Kidney (tissue), 14 donors: Measurements from ENCODE around the gene JPH4. TPM values are rescaled to one million over a fixed set of nuclear protein-coding genes. Genes with fewer than 3 reads are reported as not detected.

Experiments
- DNase-seq, 5 donors: peaks; one replicate each; pipeline ENCODE4 v3.0.0-alpha.2; 2013 to 2020
- FAIRE-seq: peaks from 2 replicates; lab custom pipeline; 2012; peaks lifted over from hg19 to GRCh38; lab: Jason Lieb, UNC
- H3K27ac ChIP-seq, 2 donors: one replicate each; pipeline ENCODE4 v1.7.0; 2013; ENCODE audit warnings: low read depth in 2 of 2, low read length in 2 of 2, inconsistent platforms in 1 of 2
- H3K27me3 ChIP-seq: one replicate; pipeline ENCODE4 v1.7.1; 2013; ENCODE audit warnings: low read length, inconsistent platforms; ENCODE audit not compliant: control insufficient read depth, insufficient read depth
- H3K36me3 ChIP-seq, 3 donors: one replicate each; pipeline versions ENCODE4 v1.7.0 to v1.7.1; 2013; ENCODE audit warnings: low read length in 3 of 3, control low read depth in 1 of 3, inconsistent platforms in 1 of 3; ENCODE audit not compliant: insufficient read depth in 3 of 3, control insufficient read depth in 2 of 3
- H3K4me1 ChIP-seq, 3 donors: one replicate each; pipeline versions ENCODE4 v1.7.0 to v1.7.1; 2013; ENCODE audit warnings: low read length in 3 of 3, inconsistent platforms in 1 of 3, low read depth in 1 of 3; ENCODE audit not compliant: control insufficient read depth in 2 of 3, insufficient read depth in 2 of 3
- H3K4me3 ChIP-seq, 3 donors: one replicate each; pipeline versions ENCODE4 v1.7.0 to v1.8.1; 2013; ENCODE audit warnings: low read length in 3 of 3, control low read depth in 1 of 3, inconsistent platforms in 1 of 3
- H3K9ac ChIP-seq, 3 donors: one replicate each; pipeline versions ENCODE4 v1.7.0 to v1.7.1; 2013; ENCODE audit warnings: low read length in 3 of 3, control low read depth in 1 of 3, inconsistent platforms in 1 of 3
- H3K9me3 ChIP-seq, 3 donors: one replicate each; pipeline versions ENCODE4 v1.7.0 to v1.7.1; 2013; ENCODE audit warnings: low read length in 3 of 3, control low read depth in 1 of 3, inconsistent platforms in 1 of 3; ENCODE audit not compliant: control insufficient read depth in 2 of 3, insufficient read depth in 1 of 3
- CTCF ChIP-seq: IDR thresholded peaks from 3 replicates; pipeline ENCODE4 v1.5.1; 2012; ENCODE audit warnings: mild to moderate bottlenecking, moderate library complexity, borderline replicate concordance; ENCODE audit not compliant: insufficient read depth; ENCODE audit errors: extremely low read depth
- intact Hi-C: fragments of 100-400 bp; cut with DNase I; formaldehyde crosslinking; loops from one replicate; pipeline ENCODE4 v1.11.1; 2022
- polyA plus RNA-seq: library from polyadenylated mRNA; stranded (reverse); fragments of 350-450 nt; fragmentation: Illumina TruSeq; extraction: RNeasy Lipid Tissue Mini Kit (QIAGEN cat#74804); gene quantifications from one replicate; pipeline ENCODE4 v1.2.3, GENCODE V29; 2014; ENCODE audit warnings: low read depth, low replicate concordance; ENCODE audit not compliant: insufficient read depth
- total RNA-seq: library from RNA; stranded (reverse); fragmentation: NEBNext Ultra II Directional; extraction: Animal tissue kit (Norgen Biotek cat#: 25700); gene quantifications from one replicate; pipeline ENCODE4 v1.2.1, GENCODE V29; 2021
- donor health status: control.
- donor health status: control.
- donor health status: control.
- donor health status: control.
- donor health status: control.
- donor health status: DM: yes; HTN: yes; CAD: no.
- donor health status: Normal renal cell carcinoma (clear cell type).

Gene JPH4
- total and polyA plus RNA-seq, 2 donors from 2014 or later, result 3.6 to 7.0 TPM

- intact Hi-C loops, result no loop called here
- Histone ChIP-seq H3K4me3 (no peak overlapping the region), H3K9me3 (no peaks in the 10 kb centered on the region), H3K9ac (no peak overlapping the region), H3K27ac (no peak overlapping the region), H3K4me1 (no peaks in the 10 kb centered on the region), H3K36me3 (no peaks in the 10 kb centered on the region), H3K27me3 (no peaks in the 10 kb centered on the region)
- FAIRE-seq (no peak), DNase-seq (no peak)
- no peak for TF ChIP-seq CTCF
These were observed 34.9 kb upstream of the JPH4 start for GRCh38 chr14:23613242-23614070.

GRCh38 chr14:23612802-23613201 is 34.2 kb upstream of the JPH4 start:
- no peak overlapping the region for H3K4me3 ChIP-seq
- TF ChIP-seq CTCF, result no peak
- no peaks in the 10 kb centered on the region for H3K27me3 ChIP-seq
- H3K9me3 ChIP-seq, result no peaks in the 10 kb centered on the region
- H3K27ac ChIP-seq, result no peak overlapping the region
- no peak overlapping the region for H3K9ac ChIP-seq
- intact Hi-C loops, result no loop called here
- H3K4me1 ChIP-seq, result no peaks in the 10 kb centered on the region
- no peak for FAIRE-seq
- DNase-seq, result no peak
- H3K36me3 ChIP-seq, result no peaks in the 10 kb centered on the region

GRCh38 chr14:23612354-23612732 is 33.8 kb upstream of the JPH4 start:
- H3K4me1 ChIP-seq, result no peaks in the 10 kb centered on the region
- no peak overlapping the region for H3K9ac ChIP-seq
- no peak for TF ChIP-seq CTCF
- H3K9me3 ChIP-seq, result no peaks in the 10 kb centered on the region
- H3K36me3 ChIP-seq, result no peaks in the 10 kb centered on the region
- intact Hi-C loops, result no loop called here
- FAIRE-seq (no peak), DNase-seq (no peak)
- H3K27me3 ChIP-seq, result no peaks in the 10 kb centered on the region
- H3K27ac ChIP-seq, result no peak overlapping the region
- H3K4me3 ChIP-seq, result no peak overlapping the region
